ENCODE results near the gene ARL6IP1.
"Not testable (repeated sequence)": the region's sequence is repeated elsewhere in the genome, so short reads cannot be mapped to it uniquely, and the experiment has no call there.

DNA sequence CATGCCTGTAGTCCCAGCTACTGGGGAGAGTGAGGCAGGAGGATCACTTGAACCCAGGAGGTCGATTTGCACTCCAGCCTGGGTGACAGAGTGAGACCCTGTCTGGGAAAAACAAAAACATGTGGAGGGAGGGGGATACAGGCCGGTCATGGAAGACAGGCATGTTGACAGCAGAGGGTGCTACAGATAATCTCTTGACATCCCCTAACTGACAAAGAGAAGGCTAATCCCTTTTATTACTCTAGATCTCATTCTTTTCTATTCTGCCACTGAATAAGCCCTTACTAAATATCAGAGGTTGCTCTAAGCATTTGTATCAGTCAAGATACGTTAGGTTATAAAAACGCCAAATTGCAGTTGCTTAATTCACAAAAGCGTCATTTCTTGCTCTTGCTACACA lies 25.0 kb downstream of the ARL6IP1 start:
- TF ChIP-seq POLR2A (IDR thresholded peaks at IDR 0.05) = not testable (repeated sequence)
- TF ChIP-seq, protein P1, sequence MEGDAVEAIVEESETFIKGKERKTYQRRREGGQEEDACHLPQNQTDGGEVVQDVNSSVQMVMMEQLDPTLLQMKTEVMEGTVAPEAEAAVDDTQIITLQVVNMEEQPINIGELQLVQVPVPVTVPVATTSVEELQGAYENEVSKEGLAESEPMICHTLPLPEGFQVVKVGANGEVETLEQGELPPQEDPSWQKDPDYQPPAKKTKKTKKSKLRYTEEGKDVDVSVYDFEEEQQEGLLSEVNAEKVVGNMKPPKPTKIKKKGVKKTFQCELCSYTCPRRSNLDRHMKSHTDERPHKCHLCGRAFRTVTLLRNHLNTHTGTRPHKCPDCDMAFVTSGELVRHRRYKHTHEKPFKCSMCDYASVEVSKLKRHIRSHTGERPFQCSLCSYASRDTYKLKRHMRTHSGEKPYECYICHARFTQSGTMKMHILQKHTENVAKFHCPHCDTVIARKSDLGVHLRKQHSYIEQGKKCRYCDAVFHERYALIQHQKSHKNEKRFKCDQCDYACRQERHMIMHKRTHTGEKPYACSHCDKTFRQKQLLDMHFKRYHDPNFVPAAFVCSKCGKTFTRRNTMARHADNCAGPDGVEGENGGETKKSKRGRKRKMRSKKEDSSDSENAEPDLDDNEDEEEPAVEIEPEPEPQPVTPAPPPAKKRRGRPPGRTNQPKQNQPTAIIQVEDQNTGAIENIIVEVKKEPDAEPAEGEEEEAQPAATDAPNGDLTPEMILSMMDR (IDR thresholded peaks at IDR 0.05) = not testable (repeated sequence)
